Nephron progenitor cell (in vitro differentiated cells): Measurements from ENCODE around the gene HMMR.
A peak's percentile ranks its signal among the peaks of the same experiment; 100 is the strongest.

Experiments
- DNase-seq: peaks from one replicate; pipeline ENCODE4 v3.0.0; 2021
- H3K27ac Mint-ChIP-seq: 2 replicates; pipeline ENCODE4 v1.8.0; 2021; ENCODE audit warnings: mild to moderate bottlenecking, moderate library complexity, mixed read lengths
- H3K27me3 Mint-ChIP-seq: 2 replicates; pipeline ENCODE4 v1.8.0; 2021; ENCODE audit warnings: mild to moderate bottlenecking, low read depth, mixed read lengths; ENCODE audit not compliant: poor library complexity
- H3K36me3 Mint-ChIP-seq: 2 replicates; pipeline ENCODE4 v1.8.0; 2021; ENCODE audit warnings: low read depth, mixed read lengths
- H3K4me1 Mint-ChIP-seq: 2 replicates; pipeline ENCODE4 v1.8.0; 2021; ENCODE audit warnings: mixed read lengths
- H3K4me3 Mint-ChIP-seq: 2 replicates; pipeline ENCODE4 v1.8.0; 2021; ENCODE audit warnings: mild to moderate bottlenecking, moderate library complexity, mixed read lengths
- H3K9me3 Mint-ChIP-seq: 2 replicates; pipeline ENCODE4 v1.8.0; 2021; ENCODE audit warnings: mild to moderate bottlenecking, moderate library complexity, mixed read lengths
- TF ChIP-seq, protein P1 (sequence below): fragments of 200-600 bp; sonication (generic); IDR thresholded peaks from 2 replicates; pipeline ENCODE4 v1.5.0; 2021; ENCODE audit warnings: antibody characterized with exemption

The HMMR gene

DNA sequence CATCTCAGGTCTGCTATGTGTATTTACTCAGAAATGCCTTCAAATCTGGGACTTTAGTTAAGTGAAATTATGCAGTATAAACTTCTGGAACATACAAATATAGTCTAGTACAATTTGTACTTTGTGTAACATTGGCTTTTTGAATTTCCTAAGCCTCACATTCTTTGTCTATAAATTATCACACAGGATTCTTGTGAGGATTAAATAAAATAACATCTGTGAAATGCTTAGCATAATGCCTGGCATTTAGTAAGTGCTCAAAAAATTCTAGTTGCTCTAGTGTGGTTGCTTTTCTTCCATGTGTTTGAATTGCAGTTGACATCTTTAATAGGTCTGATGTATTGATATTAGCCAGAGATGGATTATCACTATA lies 2.6 kb downstream of the HMMR start:
- H3K4me1 Mint-ChIP-seq: peaks cover 18% of the 10 kb centered on the region

GRCh38 chr5:163467682-163468081 lies 7.2 kb downstream of the HMMR start:
- Mint-ChIP-seq H3K27ac (peak overlapping the region; percentile 73), H3K9me3 (peaks cover 4% of the 10 kb centered on the region), H3K36me3 (peaks cover 63% of the 10 kb centered on the region), H3K4me3 (no peak overlapping the region), H3K4me1 (no peaks in the 10 kb centered on the region), H3K27me3 (no peaks in the 10 kb centered on the region)
- DNase-seq: no peak
- TF ChIP-seq, protein P1, sequence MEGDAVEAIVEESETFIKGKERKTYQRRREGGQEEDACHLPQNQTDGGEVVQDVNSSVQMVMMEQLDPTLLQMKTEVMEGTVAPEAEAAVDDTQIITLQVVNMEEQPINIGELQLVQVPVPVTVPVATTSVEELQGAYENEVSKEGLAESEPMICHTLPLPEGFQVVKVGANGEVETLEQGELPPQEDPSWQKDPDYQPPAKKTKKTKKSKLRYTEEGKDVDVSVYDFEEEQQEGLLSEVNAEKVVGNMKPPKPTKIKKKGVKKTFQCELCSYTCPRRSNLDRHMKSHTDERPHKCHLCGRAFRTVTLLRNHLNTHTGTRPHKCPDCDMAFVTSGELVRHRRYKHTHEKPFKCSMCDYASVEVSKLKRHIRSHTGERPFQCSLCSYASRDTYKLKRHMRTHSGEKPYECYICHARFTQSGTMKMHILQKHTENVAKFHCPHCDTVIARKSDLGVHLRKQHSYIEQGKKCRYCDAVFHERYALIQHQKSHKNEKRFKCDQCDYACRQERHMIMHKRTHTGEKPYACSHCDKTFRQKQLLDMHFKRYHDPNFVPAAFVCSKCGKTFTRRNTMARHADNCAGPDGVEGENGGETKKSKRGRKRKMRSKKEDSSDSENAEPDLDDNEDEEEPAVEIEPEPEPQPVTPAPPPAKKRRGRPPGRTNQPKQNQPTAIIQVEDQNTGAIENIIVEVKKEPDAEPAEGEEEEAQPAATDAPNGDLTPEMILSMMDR: no peak

More for the DNA sequence above, 2.6 kb downstream of the HMMR start:
- Mint-ChIP-seq H3K27me3 (peaks cover 4% of the 10 kb centered on the region), H3K9me3 (peaks cover 4% of the 10 kb centered on the region), H3K4me3 (no peak overlapping the region), H3K27ac (no peak overlapping the region), H3K36me3 (peaks cover 31% of the 10 kb centered on the region)
- no peak for DNase-seq
- TF ChIP-seq, protein P1: no peak

GRCh38 chr5:163473635-163474243 lies 13.3 kb downstream of the HMMR start:
- peaks cover 81% of the 10 kb centered on the region for H3K36me3 Mint-ChIP-seq
- no peaks in the 10 kb centered on the region for H3K27me3 Mint-ChIP-seq
- no peaks in the 10 kb centered on the region for H3K9me3 Mint-ChIP-seq
- no peak for DNase-seq
- no peak overlapping the region for H3K4me3 Mint-ChIP-seq
- no peaks in the 10 kb centered on the region for H3K4me1 Mint-ChIP-seq
- no peak overlapping the region for H3K27ac Mint-ChIP-seq
- TF ChIP-seq, protein P1: peak; percentile 25

DNA sequence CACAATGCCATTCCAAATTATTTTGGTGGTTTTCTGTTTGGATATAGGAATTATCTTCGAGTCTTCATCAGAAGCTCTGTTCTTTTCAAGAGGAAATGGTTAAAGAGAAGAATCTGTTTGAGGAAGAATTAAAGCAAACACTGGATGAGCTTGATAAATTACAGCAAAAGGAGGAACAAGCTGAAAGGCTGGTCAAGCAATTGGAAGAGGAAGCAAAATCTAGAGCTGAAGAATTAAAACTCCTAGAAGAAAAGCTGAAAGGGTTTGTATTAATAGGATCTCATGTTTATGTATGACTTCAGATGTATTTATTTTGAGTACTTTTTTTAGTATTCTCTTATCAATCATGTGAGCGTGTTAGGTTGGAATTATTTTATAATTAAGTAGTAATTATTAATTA lies 15.0 kb downstream of the HMMR start:
- Mint-ChIP-seq H3K4me3 (no peak overlapping the region), H3K27ac (no peak overlapping the region), H3K27me3 (no peaks in the 10 kb centered on the region), H3K36me3 (peaks cover 84% of the 10 kb centered on the region), H3K4me1 (no peaks in the 10 kb centered on the region), H3K9me3 (no peaks in the 10 kb centered on the region)
- no peak for DNase-seq
- TF ChIP-seq, protein P1: no peak

DNA sequence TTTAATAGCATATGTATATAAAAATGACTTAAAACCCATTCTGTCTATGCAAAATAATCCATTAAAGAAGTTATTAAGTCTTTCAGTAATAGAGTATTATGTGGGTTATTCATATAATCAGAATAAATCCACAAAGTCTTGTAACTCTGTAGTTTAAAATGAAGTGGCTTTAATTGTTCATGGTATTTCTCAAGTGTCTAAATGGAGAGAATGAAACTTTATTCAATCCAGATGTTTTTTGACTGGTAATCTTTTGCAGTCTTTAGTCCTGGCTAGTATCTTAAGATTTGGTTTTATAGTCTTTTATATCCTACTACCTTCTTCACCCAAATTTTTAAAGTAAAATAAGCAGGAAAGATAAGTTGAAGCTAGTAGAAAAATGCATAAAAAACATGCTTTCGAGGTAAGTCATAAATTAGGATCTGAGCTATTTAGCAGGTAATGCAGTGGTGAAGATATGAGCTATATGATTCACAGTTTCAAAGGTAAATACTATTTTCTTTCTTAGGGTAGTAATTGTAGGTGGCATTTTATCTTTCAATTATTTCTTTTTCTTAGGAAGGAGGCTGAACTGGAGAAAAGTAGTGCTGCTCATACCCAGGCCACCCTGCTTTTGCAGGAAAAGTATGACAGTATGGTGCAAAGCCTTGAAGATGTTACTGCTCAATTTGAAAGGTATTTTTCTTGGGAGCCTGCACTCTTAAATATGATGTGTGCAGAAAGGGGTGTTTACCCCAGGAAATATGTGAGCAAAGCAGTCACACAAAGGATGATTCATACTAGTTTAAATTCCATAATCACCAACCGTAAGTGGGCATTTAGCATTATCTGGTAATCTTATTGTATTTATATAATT lies 17.9 kb downstream of the HMMR start:
- DNase-seq: no peak
- no peaks in the 10 kb centered on the region for H3K27me3 Mint-ChIP-seq
- peaks cover 84% of the 10 kb centered on the region for H3K36me3 Mint-ChIP-seq
- H3K27ac Mint-ChIP-seq: no peak overlapping the region
- no peak overlapping the region for H3K4me3 Mint-ChIP-seq
- no peaks in the 10 kb centered on the region for H3K9me3 Mint-ChIP-seq
- TF ChIP-seq, protein P1: no peak
- H3K4me1 Mint-ChIP-seq: no peaks in the 10 kb centered on the region

- no peak for DNase-seq
- Mint-ChIP-seq H3K27me3 (no peaks in the 10 kb centered on the region), H3K4me1 (no peaks in the 10 kb centered on the region), H3K36me3 (peaks cover 86% of the 10 kb centered on the region), H3K4me3 (no peak overlapping the region), H3K27ac (no peak overlapping the region), H3K9me3 (no peaks in the 10 kb centered on the region)
- TF ChIP-seq, protein P1: no peak
These were observed 18.5 kb downstream of the HMMR start for GRCh38 chr5:163478982-163479271.
